GM19193 (cell line): ENCODE data around the gene RBM7.

Experiments
- POLR2A ChIP-seq: IDR thresholded peaks from 4 replicates; pipeline ENCODE4 v1.6.1; 2011; ENCODE audit not compliant: insufficient read depth, insufficient read length; ENCODE audit errors: extremely low read depth

RBM7 gene

DNA sequence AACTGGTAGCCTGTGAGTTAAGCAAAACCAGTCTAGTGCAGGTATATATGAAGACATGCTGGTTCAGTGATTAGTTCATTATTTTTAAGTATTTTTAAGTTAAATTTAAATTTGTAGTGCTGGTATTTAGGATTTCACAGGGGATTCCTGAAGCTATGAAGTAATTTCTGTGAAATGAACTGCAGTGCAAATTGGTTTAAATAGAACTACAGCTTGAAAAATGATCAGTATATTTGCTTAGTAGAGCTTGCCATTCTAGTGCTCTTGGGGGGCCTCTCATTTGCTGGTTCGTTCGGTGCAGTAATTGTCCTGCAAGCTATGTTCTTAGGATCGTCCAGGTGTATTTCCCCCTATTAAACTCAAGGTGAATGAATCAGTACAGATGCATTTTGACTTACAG, 51.9 kb downstream of the RBM7 start:
- no peak for TF ChIP-seq POLR2A
